COR-L47 (cell line): Measurements from ENCODE around the gene ARPP21.

Source experiments
- DNase-seq: peaks from one replicate; lab custom pipeline; 2025; lab: John Stamatoyannopoulos, UW

The ARPP21 gene

DNA sequence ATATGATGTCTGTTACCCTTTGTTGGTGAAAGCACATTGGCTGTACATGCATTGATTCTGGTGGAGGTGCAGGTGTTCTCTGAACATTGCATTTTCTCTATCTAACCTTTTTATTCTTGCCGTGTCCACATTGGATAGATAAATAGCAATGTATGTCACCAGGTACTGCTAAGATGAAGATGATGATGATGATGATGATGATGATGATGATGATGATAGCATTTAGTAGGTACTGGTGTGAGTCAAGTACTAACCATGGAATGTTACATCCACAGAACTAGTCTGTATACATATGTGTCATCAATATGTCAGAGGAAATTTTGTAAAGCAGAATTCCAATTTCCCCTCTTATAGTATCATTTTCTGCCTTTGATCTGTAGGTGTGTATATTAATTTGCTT lies 36.3 kb downstream of the ARPP21 start:
- DNase-seq: no peak

DNA sequence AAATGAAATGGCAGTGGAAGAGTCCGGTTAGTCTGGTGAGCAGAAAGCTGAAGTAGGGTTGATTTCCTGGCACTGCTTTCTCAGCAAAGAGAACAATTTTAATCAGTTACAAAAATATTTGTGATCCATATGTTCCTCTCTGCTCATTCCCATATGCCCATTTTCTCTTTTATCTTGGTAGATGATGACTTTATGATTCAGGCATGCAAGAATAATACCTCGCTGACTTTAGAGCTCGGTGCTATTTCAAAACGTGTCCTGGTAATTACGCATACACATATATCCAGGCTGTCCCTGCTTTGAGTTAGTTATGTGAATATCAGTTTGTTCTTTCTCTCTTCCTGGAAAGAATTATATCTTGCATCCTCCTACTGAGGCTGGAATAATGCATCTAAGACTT lies 38.5 kb downstream of the ARPP21 start:
- DNase-seq: no peak

DNA sequence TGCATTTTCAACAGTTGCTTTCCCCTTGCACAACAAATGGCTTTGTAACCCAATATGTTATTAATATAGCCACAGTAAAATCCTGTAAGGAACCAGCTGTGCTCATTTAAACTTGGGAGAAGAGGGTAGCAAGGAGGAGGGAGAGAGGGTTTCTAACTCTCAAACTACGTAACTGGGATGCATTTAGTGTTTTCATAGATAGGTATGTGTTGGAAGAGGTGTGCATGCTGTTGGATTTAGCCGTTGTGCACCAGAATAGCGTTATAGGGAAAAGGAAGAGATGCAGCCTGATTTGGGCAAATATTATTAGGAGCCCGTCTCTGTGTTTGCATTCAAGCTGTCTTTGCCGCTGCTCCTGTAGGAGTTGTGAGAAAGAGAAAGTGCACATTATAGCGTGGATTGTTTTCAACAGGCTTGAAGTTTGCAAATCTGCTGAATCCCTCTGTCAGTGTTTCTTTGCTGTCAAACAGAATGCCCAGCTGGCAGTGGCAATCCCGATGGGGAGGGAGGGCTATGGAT lies 39.4 kb downstream of the ARPP21 start:
- no peak for DNase-seq

DNA sequence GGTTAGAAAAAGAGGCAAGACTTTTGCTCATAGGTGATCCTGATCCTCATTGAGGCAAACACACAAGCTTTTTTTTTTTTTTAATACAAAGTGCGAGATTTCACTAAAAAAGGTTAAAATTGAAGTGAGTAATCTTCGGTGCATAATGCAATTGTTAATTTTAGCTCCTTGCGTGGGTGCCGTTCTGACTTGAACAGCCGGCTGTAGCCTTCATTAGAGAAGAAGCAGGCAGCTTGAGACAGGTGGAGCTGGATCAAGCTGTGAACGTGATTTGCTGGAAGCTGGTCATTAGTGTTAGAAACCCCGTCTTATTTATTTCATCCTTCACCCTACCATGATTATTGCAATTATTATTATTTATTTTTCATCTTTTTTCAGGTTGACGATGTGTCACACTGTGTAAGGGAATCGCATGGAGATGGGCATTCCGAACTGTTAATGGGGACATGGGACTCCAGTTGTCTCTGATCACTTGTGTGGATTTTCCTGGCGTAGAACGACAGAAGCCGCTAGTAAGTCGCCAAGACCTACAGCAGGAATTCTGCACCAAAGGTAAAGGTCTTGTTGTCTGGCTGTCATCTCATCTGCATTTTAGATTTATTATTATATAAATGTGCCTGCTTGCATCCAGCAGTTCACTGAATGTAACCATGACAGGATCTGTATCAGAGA lies 40.2 kb downstream of the ARPP21 start:
- DNase-seq: no peak

DNA sequence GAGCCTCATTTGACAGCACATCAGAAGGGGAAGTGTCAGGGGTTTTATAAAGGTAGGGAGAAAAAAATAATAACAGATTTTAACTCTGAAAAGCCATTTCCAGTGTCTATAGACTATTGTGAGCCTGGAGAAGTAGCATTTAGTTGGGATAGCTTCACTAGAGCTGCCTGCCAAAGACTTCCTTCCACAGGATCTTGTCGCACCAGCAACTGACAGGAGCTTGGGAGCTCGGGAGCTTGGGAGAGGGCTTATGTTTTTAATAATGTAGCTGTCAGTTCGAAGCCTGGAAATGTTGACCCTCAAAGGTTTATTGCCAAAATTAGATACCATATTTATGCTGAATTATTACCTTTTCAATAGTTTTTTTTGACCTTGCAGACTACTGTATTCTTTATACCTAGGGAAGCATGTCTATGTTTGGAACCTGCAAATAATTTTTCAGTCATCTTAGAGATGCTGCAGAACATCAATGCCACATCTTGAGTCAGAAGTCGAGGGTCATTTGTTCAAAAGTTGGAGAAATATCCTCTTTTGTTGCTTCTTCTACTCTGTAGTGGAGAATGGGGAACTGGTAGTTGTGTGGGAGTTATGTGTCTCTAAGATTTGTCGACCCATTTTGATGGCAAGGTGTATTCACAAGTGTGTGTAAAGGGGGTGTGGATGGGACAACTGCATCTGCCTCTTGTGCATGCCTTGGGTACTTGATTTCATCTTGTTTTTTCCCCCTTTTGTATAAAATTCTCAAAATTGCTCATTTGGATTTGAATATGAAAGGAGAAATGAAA lies 41.7 kb downstream of the ARPP21 start:
- no peak for DNase-seq

DNA sequence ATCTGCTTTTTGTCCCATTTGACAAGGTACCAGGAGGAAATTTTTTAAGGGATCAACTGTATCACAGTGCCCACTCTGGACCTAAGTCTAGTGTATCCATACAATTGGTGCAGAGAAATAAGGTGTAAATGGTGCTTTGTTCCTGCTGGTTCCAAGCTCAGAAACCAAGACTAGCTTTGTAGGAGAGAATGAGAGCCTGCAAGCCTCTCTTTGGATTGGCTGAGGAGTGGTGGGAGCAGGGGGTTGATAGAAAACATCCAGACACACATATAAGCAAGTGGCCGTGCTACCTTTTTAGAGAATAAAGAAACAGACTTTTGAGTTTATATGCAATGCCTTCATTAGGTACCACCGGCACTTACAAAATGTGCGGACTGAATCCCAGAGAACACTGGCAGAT lies 45.8 kb downstream of the ARPP21 start:
- no peak for DNase-seq

DNA sequence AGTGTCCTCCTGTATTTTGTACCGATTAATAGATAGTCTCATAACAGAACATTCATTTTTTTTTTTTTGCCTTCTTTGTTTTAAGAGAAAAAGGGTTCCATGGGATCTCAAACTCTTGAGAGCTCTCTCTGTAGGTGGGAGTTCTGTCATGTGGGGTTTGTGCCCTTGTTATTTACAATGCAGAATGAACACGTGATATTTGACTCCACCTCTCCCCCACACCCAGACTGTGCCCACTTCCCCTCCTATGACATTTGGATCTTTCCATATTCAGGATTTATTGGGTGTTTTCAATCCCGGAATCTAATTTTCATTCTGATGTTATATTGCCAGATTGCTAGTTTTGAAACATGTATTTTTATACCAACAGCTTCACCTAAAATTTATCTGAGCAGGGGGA lies 49.5 kb downstream of the ARPP21 start:
- DNase-seq: no peak

DNA sequence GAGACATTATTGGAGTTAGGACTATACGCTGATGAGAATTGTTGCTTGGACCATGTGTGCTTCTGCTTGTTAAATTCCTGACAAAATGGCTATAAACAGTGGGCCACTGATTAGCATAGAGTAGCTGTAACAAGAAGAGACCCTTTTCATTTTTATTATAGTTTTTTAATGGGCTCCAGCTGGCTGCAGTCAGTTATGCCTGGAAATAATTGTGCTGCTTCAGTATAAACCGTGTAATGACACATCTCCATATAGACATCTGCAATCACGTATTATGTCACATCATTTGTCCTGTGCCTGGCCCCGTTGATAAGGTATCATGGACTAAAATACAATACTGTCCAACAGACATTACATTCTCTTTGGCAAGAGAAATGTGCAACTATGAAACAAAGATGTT lies 50.9 kb downstream of the ARPP21 start:
- DNase-seq: no peak

DNA sequence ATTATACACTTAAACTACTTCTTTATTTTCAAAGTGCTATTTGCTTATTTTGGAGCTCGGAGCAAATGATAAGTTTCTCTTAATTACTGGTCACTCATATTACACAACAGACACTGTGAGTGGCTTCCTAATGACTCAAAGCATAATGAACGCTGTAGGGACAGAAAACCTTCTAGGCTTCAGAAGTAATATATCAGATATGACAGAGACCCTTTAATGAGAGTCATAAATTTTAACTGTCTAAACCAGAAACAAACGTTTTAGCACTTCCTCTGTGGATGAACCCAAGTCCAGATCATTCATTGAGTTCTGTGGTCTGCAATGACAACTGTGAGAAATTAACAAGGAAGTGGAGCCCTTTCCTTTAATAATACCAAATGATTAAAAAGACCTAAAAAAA lies 66.6 kb downstream of the ARPP21 start:
- no peak for DNase-seq

DNA sequence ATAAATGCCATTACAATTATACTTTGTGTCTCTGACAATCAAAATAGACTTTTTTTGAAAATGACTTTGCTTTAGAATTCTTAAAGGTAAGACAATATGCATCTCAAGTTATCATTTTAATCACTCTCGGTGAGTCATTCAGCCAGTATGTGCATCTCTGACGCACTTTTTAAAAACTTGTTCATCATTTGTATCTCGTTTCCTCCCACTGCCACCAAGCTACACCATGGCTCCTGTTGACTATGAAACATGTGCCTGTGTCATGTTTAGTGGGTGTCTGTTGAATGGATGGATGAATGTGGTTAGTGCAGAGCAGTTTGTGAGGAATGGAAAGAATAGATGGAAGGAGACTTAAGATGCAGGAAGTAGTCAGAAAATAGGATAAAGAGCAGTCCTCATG lies 68.6 kb downstream of the ARPP21 start:
- no peak for DNase-seq

DNA sequence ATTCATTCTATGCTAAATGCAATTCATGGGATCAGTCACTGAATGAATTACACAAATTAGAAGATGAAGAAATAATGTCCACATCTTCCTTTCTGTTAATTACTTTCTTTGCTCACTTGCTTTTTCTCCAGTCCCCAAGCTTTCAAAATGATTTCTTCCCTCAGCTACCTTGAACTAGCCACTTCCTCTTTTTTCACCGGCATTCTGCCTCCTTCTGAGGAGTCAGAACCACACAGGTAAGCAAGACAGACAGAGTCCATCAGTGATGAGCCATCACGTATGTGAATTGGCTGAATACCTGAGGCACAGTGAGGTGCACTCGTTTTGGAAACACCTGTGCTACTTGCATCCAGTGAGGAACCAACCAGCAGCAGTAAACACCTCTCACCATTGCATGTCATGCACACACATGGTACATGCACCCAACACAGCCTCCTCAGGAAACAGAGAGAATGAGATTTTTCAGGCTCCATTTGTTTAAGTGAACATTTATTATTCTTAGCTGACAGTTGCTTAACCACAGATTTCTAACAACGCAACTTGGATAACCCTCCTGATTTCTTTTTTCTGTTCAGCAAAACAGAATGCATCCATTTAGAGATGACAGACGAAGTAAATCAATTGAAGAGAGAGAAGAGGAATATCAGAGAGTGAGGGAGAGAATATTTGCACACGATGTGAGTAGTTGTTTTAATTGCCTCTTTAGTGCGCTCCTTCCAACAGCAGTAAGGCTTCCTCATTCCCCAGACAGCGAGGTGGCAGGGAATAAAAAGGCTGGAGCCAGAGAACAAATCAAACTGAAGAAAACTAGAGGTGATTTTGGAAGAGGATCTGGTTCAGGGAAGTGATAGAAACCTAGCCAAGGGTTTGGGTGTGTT lies 69.3 kb downstream of the ARPP21 start:
- DNase-seq: no peak

DNA sequence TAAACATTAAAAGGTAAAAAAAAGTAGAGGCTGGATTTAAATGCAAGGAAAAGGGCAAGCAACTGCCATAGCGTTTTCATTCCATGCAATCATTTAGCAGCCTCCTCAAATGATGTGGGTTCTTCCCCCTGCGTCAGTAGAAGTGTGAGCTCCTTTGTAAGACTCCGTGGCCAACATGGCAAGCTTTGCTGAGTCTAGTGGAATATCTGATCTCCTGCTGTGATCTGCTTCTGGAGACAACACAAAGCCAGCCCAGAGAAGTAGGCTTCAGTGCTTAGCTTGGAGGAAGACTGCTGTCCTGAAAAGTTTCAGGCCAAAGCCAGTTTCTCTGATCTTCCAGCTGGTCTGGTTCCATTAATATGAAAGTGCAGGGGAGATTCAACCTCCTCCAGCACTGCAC lies 70.4 kb downstream of the ARPP21 start:
- DNase-seq: no peak

DNA sequence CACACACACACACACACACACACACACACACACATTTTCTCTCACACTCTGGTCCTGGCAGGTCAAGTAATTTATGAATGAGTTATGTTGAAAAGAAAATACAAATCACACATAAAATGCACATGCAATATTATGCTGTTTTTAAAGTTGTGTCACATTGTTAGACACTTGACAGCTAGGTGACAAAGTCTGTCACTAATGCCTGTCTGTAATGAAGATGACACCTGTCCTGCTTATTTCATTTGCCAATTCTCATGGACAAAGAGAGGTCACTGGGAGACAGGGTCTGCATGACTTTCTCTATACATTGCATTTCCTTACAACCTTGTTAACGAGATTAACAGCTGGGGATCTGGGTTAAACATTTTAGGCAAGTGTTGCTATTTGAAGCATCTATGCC lies 71.2 kb downstream of the ARPP21 start:
- DNase-seq: no peak

DNA sequence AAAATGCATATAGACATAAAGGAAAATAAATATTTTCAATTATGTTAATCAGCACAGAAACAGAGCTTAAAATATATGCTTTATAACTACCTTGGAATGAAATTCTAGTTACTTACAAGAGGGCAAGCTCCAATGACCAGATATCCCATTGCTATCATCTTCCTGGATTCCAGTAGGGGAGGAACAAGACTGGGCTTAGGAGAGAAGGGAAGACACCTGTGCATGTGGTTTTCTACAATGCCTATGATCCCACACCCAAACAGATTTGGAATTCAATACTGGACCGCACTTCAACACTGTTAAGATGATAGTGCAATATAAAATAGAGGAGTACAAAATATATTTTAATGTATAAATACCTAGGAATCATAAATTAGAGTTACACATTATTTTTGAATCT lies 79.6 kb downstream of the ARPP21 start:
- no peak for DNase-seq

DNA sequence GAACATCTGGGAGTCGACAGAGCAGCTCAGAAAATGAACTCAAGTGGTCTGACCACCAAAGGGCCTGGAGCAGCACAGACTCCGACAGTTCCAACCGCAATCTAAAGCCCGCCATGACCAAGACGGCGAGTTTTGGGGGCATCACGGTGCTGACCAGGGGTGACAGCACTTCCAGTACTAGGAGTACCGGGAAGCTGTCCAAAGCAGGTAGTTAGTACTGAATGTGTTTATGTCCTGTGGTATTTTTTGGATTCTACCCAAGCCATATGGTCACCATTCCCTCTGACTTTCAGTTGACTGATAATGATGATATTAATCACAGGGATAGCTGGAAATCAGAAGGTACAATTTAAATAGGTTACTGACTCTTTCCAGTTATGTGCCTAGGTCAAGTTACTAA lies 82.3 kb downstream of the ARPP21 start:
- DNase-seq: no peak

DNA sequence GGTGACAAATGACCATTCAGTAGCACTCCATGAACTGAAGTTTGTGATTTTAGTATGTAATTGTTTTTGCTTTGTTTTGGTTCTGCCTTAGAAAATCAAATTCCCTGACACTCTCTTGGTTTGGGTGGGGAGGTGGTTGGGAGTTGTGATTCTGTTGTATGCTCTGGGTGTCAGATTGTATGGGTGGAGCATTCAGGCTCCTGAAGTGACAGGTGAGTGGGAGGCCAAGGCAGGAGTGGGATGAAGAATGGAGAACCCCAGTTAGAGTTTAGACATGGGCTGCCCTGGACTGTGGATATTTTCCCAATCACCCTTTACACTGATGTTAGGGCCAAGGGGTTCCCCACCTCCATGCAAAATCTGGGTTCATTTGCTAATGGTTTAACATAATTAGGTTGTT lies 83.6 kb downstream of the ARPP21 start:
- DNase-seq: no peak

DNA sequence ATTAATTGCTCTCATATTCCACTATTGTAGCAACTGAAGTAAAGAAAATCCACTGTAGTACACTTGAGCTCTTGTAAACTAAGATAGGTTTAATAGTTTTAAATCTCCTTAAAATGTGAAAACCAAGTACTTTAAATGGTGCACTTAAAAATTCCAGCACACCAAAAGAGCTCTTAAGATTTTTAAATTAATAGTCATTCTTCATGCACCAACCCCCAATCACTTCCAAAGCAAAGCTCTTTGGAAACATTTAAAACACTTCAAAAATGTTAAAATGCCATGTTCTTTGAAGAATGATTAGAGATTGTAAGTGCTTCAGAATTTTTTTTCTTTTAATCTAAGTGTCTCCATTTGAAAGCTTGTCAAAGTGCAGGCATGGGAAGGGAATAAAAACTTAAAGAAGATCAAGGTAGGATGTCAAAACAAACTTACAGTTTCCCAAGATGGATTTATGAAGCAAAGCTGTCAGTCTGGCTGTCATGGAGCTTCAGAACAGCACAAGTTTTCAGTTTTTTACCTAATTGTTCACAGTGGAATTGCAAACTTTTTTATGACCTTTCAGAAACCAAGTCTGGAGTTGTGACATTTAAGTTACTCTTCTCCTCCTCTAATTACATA lies 84.3 kb downstream of the ARPP21 start:
- DNase-seq: no peak

DNA sequence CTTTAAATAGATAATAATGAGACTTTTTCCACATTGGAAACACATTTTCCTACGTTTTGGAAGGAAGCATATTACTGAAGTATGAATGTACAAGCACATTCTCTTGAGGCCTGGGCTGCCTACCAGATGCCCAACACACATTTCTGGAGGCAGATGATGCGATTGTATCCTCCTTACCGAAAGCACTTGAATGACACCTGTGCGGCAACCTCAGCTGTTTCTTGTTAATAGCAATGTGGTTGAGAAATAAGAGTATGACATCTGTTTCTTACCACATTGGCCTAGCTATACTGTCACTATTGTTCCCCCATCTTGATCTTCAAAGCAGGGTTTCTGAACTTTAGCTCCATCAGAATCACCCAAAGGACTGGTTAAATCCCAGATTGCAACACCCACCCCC lies 84.8 kb downstream of the ARPP21 start:
- no peak for DNase-seq

DNA sequence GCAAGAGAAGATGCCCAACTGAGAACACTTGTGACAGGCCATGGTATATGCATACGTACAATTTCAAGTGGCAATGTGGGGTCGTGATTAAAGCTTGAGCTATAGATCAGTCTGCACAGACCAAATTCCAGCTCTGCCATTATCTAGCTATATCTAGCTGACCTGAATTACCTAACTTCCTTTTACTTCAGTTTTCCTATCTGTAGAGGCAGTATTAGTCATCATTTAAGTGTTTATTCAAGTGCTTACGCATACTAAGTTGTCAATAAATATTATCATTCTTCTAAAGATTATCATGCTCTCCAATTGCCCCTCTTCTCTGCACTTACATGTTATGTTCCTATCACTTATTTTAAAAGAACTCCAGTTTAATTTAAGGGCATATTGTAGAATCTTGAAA lies 87.9 kb downstream of the ARPP21 start:
- no peak for DNase-seq

DNA sequence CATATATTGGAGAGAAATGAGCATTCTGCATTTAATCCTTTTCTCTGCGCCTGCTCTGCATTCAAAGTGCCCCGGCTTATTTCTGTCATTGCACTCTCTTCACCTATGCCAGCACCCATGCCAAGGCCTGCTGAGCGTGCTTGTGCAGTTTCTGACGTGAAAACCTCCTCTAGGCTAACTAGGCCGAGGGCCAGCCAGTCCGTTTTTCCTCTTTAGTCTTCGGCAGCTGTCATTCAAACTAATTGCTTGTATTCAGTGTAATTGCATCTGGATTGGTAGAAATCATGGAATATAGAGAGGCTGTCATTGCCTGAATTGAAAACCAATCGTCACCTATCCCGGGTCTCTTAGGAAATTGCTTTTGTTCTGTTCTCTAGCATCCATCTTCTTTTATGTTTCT lies 94.0 kb downstream of the ARPP21 start:
- DNase-seq: no peak

DNA sequence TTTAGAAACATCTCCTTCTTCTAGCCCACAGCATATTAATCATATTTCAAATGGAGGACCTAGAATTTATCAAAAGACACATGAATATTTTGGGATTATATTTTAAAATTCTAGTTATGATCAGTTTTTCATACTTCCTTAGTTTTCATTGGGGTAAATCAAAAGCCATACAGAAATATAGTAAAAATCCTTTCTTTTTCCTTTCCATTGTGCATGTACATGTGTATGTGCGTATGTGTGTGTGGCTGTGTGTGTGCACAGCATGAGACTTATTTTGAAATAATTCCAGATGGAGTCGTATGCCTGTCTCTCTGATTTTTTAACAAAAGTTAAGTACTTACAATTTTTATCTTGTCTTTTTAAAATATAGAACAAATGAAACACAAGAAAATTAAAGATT lies 94.5 kb downstream of the ARPP21 start:
- no peak for DNase-seq

DNA sequence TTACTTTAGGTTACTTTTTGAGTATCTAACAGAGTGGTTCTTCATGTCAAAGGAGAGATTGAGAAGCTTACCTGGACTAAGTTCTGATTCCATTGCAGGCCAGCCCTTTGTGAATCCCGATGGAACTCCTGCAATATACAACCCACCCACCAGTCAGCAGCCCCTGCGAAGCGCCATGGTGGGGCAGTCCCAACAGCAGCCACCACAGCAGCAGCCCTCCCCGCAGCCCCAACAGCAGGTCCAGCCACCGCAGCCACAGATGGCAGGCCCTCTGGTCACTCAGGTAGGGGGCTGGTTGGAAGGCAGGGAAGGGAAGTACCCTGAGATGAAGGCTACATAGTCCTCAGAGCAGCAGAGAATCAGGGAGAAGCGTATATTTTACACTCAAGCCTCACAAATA lies 97.8 kb downstream of the ARPP21 start:
- DNase-seq: no peak
